Smooth muscle cell (in vitro differentiated cells): ENCODE data around the gene H2BK1. TPM values are rescaled to one million over a fixed set of nuclear protein-coding genes. Genes with fewer than 3 reads are reported as not detected.

Source experiments
- DNase-seq: peaks from one replicate; lab custom pipeline; 2025; ENCODE audit not compliant: unreplicated experiment; lab: John Stamatoyannopoulos, UW
- H2AFZ ChIP-seq: fragments of 200-600 bp; sonication (generic); 2 replicates; pipeline ENCODE4 v1.6.0; 2016; ENCODE audit warnings: antibody characterized with exemption, low read depth, mild to moderate bottlenecking
- H3F3A ChIP-seq: fragments of 200-600 bp; sonication (generic); 2 replicates; pipeline ENCODE4 v1.6.0; 2017; ENCODE audit warnings: antibody characterized with exemption, low read depth
- H3K27ac ChIP-seq: fragments of 200-600 bp; sonication (generic); 2 replicates; pipeline ENCODE4 v1.5.1; 2016; ENCODE audit warnings: low read depth, mild to moderate bottlenecking
- H3K27me3 ChIP-seq: fragments of 200-600 bp; sonication (generic); 2 replicates; pipeline ENCODE4 v1.6.1; 2016; ENCODE audit warnings: low read depth, mild to moderate bottlenecking
- H3K36me3 ChIP-seq: fragments of 200-600 bp; sonication (generic); 2 replicates; pipeline ENCODE4 v1.5.1; 2016; ENCODE audit warnings: low read depth
- H3K4me1 ChIP-seq: fragments of 200-600 bp; sonication (generic); 2 replicates; pipeline ENCODE4 v1.5.1; 2016; ENCODE audit warnings: low read depth
- H3K4me2 ChIP-seq: fragments of 200-600 bp; sonication (generic); 2 replicates; pipeline ENCODE4 v1.6.0; 2016; ENCODE audit warnings: mild to moderate bottlenecking
- H3K4me3 ChIP-seq: fragments of 200-600 bp; sonication (generic); 2 replicates; pipeline ENCODE4 v1.5.1; 2016; ENCODE audit warnings: mild to moderate bottlenecking
- H3K79me2 ChIP-seq: fragments of 200-600 bp; sonication (generic); 2 replicates; pipeline ENCODE4 v1.6.0; 2016; ENCODE audit warnings: low read depth, mild to moderate bottlenecking
- H3K9ac ChIP-seq: fragments of 200-600 bp; sonication (generic); 2 replicates; pipeline ENCODE4 v1.6.0; 2016; ENCODE audit warnings: low read depth
- H3K9me3 ChIP-seq: fragments of 200-600 bp; sonication (generic); replicated peaks from 2 replicates; pipeline ENCODE4 v1.5.1; 2016; ENCODE audit warnings: low read depth
- H4K20me1 ChIP-seq: fragments of 200-600 bp; sonication (generic); 2 replicates; pipeline ENCODE4 v1.6.0; 2016; ENCODE audit warnings: low read depth
- WGBS: methylation state at CpG from one replicate; pipeline ENCODE4 v1.1.7; 2016; ENCODE audit warnings: low lambda C conversion rate; 5-methylcytosine and 5-hydroxymethylcytosine counted together
- polyA plus RNA-seq: library from polyadenylated mRNA; unstranded; fragments of >200 nt; fragmentation: Nextera tagmentation; extraction: Ambion mirVana; gene quantifications from 2 replicates; pipeline ENCODE4 v1.2.1, GENCODE V29; 2016
- total RNA-seq: library from RNA; depleted of rRNA; stranded (reverse); fragments of >200 nt; gene quantifications from 2 replicates; pipeline ENCODE4 v1.2.3, GENCODE V29; 2014
- TF ChIP-seq, protein P1 (sequence below): fragments of 200-600 bp; sonication (generic); IDR thresholded peaks from 2 replicates; pipeline ENCODE4 v1.5.1; 2017; ENCODE audit warnings: borderline replicate concordance, mild to moderate bottlenecking, antibody characterized with exemption; ENCODE audit not compliant: insufficient read depth, poor library complexity, severe bottlenecking

Gene H2BK1
- total and polyA plus RNA-seq, 2 experiments from 2014 or later: not detected

GRCh38 chr7:151204383-151205032 is 5.8 kb downstream of the H2BK1 start:
- DNase-seq: no peak
- no peaks in the 10 kb centered on the region for H4K20me1 ChIP-seq
- no peaks in the 10 kb centered on the region for H3K4me1 ChIP-seq
- no peaks in the 10 kb centered on the region for H3K79me2 ChIP-seq
- no peak overlapping the region for H3K4me3 ChIP-seq
- TF ChIP-seq, protein P1, sequence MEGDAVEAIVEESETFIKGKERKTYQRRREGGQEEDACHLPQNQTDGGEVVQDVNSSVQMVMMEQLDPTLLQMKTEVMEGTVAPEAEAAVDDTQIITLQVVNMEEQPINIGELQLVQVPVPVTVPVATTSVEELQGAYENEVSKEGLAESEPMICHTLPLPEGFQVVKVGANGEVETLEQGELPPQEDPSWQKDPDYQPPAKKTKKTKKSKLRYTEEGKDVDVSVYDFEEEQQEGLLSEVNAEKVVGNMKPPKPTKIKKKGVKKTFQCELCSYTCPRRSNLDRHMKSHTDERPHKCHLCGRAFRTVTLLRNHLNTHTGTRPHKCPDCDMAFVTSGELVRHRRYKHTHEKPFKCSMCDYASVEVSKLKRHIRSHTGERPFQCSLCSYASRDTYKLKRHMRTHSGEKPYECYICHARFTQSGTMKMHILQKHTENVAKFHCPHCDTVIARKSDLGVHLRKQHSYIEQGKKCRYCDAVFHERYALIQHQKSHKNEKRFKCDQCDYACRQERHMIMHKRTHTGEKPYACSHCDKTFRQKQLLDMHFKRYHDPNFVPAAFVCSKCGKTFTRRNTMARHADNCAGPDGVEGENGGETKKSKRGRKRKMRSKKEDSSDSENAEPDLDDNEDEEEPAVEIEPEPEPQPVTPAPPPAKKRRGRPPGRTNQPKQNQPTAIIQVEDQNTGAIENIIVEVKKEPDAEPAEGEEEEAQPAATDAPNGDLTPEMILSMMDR: no peak
- 91% methylated on average over 46 of the region's 48 CpGs for whole genome bisulfite sequencing
- H3K27me3 ChIP-seq: peaks cover 6% of the 10 kb centered on the region
- H2AFZ ChIP-seq: no peak overlapping the region
- H3K4me2 ChIP-seq: no peak overlapping the region
- H3K36me3 ChIP-seq: no peaks in the 10 kb centered on the region
- H3K9me3 ChIP-seq: no peaks in the 10 kb centered on the region
- no peak overlapping the region for H3K27ac ChIP-seq
- no peaks in the 10 kb centered on the region for H3F3A ChIP-seq
- H3K9ac ChIP-seq: no peak overlapping the region

GRCh38 chr7:151202836-151203235 is 7.5 kb downstream of the H2BK1 start:
- H3K36me3 ChIP-seq: no peaks in the 10 kb centered on the region
- no peaks in the 10 kb centered on the region for H3K79me2 ChIP-seq
- WGBS: 98% methylated on average over 9 of the region's 9 CpGs
- H3K4me3 ChIP-seq: no peak overlapping the region
- H2AFZ ChIP-seq: no peak overlapping the region
- H3K4me2 ChIP-seq: no peak overlapping the region
- no peak overlapping the region for H3K27ac ChIP-seq
- no peaks in the 10 kb centered on the region for H4K20me1 ChIP-seq
- no peak overlapping the region for H3K9ac ChIP-seq
- H3K9me3 ChIP-seq: no peaks in the 10 kb centered on the region
- no peaks in the 10 kb centered on the region for H3K4me1 ChIP-seq
- H3F3A ChIP-seq: no peaks in the 10 kb centered on the region
- H3K27me3 ChIP-seq: peaks cover 6% of the 10 kb centered on the region
- TF ChIP-seq, protein P1: no peak
- no peak for DNase-seq

DNA sequence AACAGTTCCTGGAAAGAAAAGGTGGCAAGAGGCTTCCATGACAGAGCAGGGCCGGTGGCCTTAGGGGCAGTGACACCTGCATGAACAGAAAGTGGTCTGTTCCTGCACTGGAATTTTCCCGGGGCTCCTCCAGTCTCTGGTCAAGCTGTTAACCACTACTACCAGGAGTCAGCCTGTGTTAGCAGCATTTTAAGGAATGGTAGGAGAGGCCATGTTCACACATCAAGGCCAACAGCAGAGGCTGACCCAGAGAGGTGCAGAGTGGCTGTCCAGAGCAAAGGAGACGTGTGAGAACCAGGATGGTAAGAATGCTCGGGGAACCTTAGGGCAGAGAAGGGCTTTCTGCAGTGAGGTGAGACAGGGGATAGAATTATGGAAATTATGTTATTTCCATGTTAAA is 8.5 kb downstream of the H2BK1 start:
- DNase-seq: no peak
- H3K4me1 ChIP-seq: no peaks in the 10 kb centered on the region
- H3K4me2 ChIP-seq: no peak overlapping the region
- H3K9ac ChIP-seq: no peak overlapping the region
- TF ChIP-seq, protein P1: no peak
- no peaks in the 10 kb centered on the region for H4K20me1 ChIP-seq
- peaks cover 12% of the 10 kb centered on the region for H3K27me3 ChIP-seq
- 94% methylated on average over 4 of the region's 4 CpGs for WGBS
- H3K36me3 ChIP-seq: no peaks in the 10 kb centered on the region
- H3K79me2 ChIP-seq: no peaks in the 10 kb centered on the region
- no peaks in the 10 kb centered on the region for H3K9me3 ChIP-seq
- H3K4me3 ChIP-seq: no peak overlapping the region
- no peaks in the 10 kb centered on the region for H3F3A ChIP-seq
- H2AFZ ChIP-seq: no peak overlapping the region
- no peak overlapping the region for H3K27ac ChIP-seq

- no peaks in the 10 kb centered on the region for H3K36me3 ChIP-seq
- no peaks in the 10 kb centered on the region for H4K20me1 ChIP-seq
- no peak overlapping the region for H2AFZ ChIP-seq
- H3K4me1 ChIP-seq: no peaks in the 10 kb centered on the region
- no peak overlapping the region for H3K4me2 ChIP-seq
- H3K27me3 ChIP-seq: peaks cover 16% of the 10 kb centered on the region
- H3K9me3 ChIP-seq: no peaks in the 10 kb centered on the region
- H3K4me3 ChIP-seq: no peak overlapping the region
- no peak overlapping the region for H3K9ac ChIP-seq
- no peaks in the 10 kb centered on the region for H3F3A ChIP-seq
- no peaks in the 10 kb centered on the region for H3K79me2 ChIP-seq
- 88% methylated on average over 3 of the region's 3 CpGs for WGBS
- TF ChIP-seq, protein P1: no peak
- DNase-seq: no peak
- H3K27ac ChIP-seq: no peak overlapping the region
These were observed 8.9 kb downstream of the H2BK1 start for GRCh38 chr7:151201344-151201743.
